Tibial nerve (tissue), 4 donors: ENCODE data around the gene TP63. TPM values are rescaled to one million over a fixed set of nuclear protein-coding genes. Genes with fewer than 3 reads are reported as not detected.

Experiments
- DNase-seq, 2 donors: peaks; one replicate each; pipeline ENCODE4 v3.0.0-alpha.2; 2019; ENCODE audit warnings: low spot score in 2 of 2
- H3K27ac ChIP-seq, 4 donors: fragments of 200-600 bp; sonication (generic) in 3 of 4; one replicate each; pipeline ENCODE4 v1.5.1; 2017 to 2019; ENCODE audit warnings: mild to moderate bottlenecking in 1 of 4
- H3K27me3 ChIP-seq, 2 donors: fragments of 200-600 bp; sonication (generic) in 1 of 2; one replicate each; pipeline versions ENCODE4 v1.5.1 to v1.6.0; 2017 to 2019
- H3K36me3 ChIP-seq, 3 donors: fragments of 200-600 bp; sonication (generic); one replicate each; pipeline ENCODE4 v1.5.1; 2018 to 2019
- H3K4me1 ChIP-seq, 4 donors: fragments of 200-600 bp; sonication (generic) in 3 of 4; one replicate each; pipeline ENCODE4 v1.5.1; 2017 to 2019
- H3K4me3 ChIP-seq, 4 donors: fragments of 200-600 bp; sonication (generic) in 3 of 4; one replicate each; pipeline ENCODE4 v1.5.1; 2017 to 2019; ENCODE audit warnings: mild to moderate bottlenecking in 1 of 4, moderate library complexity in 1 of 4
- H3K9me3 ChIP-seq, 4 donors: fragments of 200-600 bp; sonication (generic) in 3 of 4; one replicate each; pipeline ENCODE4 v1.5.1; 2017 to 2019
- CTCF ChIP-seq, 5 experiments: fragments of 200-600 bp in 3 of 5; fragments of 450-650 bp in 2 of 5; sonication (generic) in 3 of 5; IDR thresholded peaks; one replicate each; pipeline ENCODE4 v1.5.1; 2016 to 2019; ENCODE audit warnings: antibody characterized with exemption in 5 of 5, mild to moderate bottlenecking in 3 of 5, moderate library complexity in 2 of 5
- EP300 ChIP-seq, 2 donors: sonication (generic); formaldehyde crosslinking; IDR thresholded peaks; one replicate each; pipeline ENCODE4 v1.6.1; 2017; ENCODE audit warnings: antibody characterized with exemption in 2 of 2, mild to moderate bottlenecking in 1 of 2
- POLR2A ChIP-seq, 2 donors: fragments of 450-650 bp; IDR thresholded peaks; one replicate each; pipeline ENCODE4 v1.6.1; 2017; ENCODE audit warnings: antibody characterized with exemption in 2 of 2, mild to moderate bottlenecking in 2 of 2, moderate library complexity in 2 of 2
- WGBS, 2 donors: methylation state at CpG; one replicate each; pipeline ENCODE4 v1.1.5; 2018; 5-methylcytosine and 5-hydroxymethylcytosine counted together
- total RNA-seq, 4 donors: library from RNA; depleted of rRNA; stranded (reverse); fragments of >200 nt; gene quantifications; one replicate each; pipeline ENCODE4 v1.1.0, GENCODE V29; 2016

The TP63 gene
- total RNA-seq, 4 donors from 2014 or later: 1.7 to 7.5 (median 4.2) TPM; not detected in 1

DNA sequence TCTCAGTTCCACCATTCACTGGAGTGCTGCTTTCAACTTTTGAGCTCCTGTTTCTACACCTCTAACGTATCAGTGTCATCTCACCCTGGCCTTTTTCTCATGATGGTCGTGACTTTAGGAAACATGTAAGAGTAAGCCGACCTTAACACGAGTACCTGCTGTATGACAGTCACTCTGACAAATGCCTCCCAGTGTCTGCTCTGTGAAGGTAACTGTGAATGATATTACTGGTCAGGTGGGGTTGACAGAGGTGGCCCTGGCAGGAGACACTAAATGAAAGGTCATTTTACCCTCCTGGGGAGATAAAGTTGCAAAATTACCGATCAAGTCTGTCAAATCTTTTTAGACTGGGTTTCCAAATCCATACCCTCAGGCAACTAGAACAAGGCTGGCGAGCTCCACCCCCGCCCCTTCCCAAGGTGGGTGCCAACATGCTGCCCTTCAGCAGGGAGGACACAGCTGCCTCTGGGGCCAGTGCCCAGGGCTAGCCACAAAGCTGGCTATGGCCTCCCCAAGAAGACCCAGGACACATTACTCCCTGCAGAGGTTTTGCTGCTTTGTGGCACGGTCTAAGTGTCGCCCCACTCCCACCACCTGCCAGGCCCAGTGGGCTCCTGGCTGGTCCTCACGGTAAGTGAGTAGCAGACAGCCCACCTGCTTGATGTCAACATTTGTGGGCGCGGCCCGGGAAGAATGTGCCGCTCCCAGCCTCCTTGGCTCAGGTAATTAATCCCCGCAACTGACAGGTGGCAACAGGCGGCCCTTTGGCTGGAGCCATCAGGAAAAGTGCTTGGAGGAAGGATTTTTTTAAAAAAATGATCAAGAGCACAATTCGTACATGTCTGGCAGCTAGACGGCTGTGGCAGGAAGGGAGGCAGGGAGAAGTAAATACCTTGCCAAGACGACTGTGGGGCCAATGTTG is 211.8 kb downstream of the TP63 start:
- no peak overlapping the region for H3K4me3 ChIP-seq
- H3K27ac ChIP-seq: no peak overlapping the region
- H3K9me3 ChIP-seq: no peaks in the 10 kb centered on the region
- TF ChIP-seq POLR2A (IDR thresholded peaks at IDR 0.05): no peak
- no peak for TF ChIP-seq CTCF (IDR thresholded peaks at IDR 0.05)
- no peak for TF ChIP-seq EP300 (IDR thresholded peaks at IDR 0.05)
- 92 to 93% methylated on average over 18 of the region's 19 CpGs for WGBS, 2 donors
- no peak for DNase-seq
- no peaks in the 10 kb centered on the region for H3K36me3 ChIP-seq
- H3K27me3 ChIP-seq: no peaks in the 10 kb centered on the region
- no peaks in the 10 kb centered on the region for H3K4me1 ChIP-seq

GRCh38 chr3:189845069-189845468 is 213.9 kb downstream of the TP63 start:
- Histone ChIP-seq H3K9me3 (no peaks in the 10 kb centered on the region), H3K4me3 (no peak overlapping the region), H3K36me3 (no peaks in the 10 kb centered on the region), H3K27ac (no peak overlapping the region), H3K4me1 (no peaks in the 10 kb centered on the region), H3K27me3 (no peaks in the 10 kb centered on the region)
- no peak for DNase-seq
- TF ChIP-seq POLR2A (IDR thresholded peaks at IDR 0.05) (no peak), CTCF (IDR thresholded peaks at IDR 0.05) (no peak), EP300 (IDR thresholded peaks at IDR 0.05) (no peak)
- WGBS, 2 donors: 79 to 87% methylated on average over 3 of the region's 3 CpGs

DNA sequence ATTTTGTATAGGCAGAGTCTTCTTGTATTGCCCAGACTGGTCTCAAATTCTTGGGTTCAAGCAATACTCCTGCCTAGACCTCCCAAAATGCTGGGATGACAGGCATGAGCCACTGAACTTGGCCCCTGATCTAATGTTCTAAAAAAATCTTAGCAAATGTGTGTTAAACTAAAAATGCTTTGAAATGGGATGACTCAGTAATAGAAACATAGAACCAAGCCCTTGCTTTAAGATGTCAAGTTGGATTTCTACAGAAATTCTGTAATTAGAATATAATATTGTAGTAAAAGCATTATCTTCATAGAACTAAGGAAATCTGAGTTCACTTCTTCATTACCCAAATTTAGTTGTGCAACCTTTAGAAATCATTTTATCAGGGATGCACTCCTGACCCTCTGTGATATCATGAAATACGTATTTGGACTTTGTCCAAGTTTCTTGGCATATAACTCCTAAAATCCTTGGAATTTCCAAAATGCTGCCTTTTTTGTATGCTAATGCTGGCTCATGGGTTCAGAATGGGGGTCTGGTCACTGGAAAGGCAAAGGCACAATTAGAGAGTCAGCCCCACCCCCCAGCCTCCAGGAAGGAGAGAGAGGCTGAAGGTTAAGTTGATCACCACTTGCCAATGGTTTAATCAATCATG is 217.3 kb downstream of the TP63 start:
- Histone ChIP-seq H3K27ac (no peak overlapping the region), H3K4me3 (no peak overlapping the region), H3K27me3 (no peaks in the 10 kb centered on the region), H3K9me3 (no peaks in the 10 kb centered on the region), H3K4me1 (no peaks in the 10 kb centered on the region), H3K36me3 (no peaks in the 10 kb centered on the region)
- TF ChIP-seq POLR2A (IDR thresholded peaks at IDR 0.05) (no peak), CTCF (IDR thresholded peaks at IDR 0.05) (no peak), EP300 (IDR thresholded peaks at IDR 0.05) (no peak)
- 31 to 55% methylated on average over 1 of the region's 1 CpG for WGBS, 2 donors
- DNase-seq: no peak

DNA sequence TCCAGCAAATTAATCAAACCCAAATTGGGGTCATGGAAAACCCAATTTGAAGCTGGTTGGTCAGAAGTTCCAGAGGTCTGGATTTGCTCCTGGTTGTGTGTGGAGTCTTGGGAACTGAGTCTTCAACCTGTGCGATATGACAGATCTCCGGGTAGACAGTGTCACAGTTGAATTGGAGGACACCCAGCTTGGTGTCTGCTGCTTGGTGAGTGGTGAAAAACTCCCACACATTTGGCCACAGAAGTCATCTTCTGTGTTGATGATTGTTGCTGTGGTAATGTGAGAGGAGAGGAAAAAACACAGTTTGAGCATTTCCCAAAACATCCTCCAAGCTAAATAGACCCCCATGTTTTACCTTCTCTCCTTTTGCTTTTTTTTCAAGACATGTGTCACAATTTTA is 218.1 kb downstream of the TP63 start:
- Histone ChIP-seq H3K4me1 (no peaks in the 10 kb centered on the region), H3K27me3 (no peaks in the 10 kb centered on the region), H3K9me3 (no peaks in the 10 kb centered on the region), H3K36me3 (no peaks in the 10 kb centered on the region), H3K27ac (no peak overlapping the region), H3K4me3 (no peak overlapping the region)
- TF ChIP-seq CTCF (IDR thresholded peaks at IDR 0.05) (no peak), POLR2A (IDR thresholded peaks at IDR 0.05) (no peak), EP300 (IDR thresholded peaks at IDR 0.05) (no peak)
- 90 to 95% methylated on average over 2 of the region's 2 CpGs for WGBS, 2 donors
- no peak for DNase-seq

DNA sequence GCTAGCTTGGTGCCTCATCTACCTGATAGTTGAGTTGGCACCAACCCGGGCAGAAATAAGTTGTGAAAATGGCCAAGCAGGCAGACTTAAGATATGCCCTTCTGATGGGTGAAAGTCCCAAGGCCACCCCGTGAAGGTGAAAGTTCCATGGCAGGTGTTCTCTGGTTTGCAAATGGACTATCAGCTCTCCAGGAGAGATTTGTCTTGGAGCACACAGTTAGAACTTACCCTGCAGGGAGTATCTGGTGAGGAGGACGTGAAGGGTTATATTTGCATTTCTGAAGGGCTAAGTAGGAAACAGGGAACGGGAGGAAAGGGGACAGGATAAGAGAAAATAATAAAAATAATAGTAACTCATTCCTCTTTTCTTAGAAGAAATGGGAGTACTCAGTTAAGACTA is 220.5 kb downstream of the TP63 start:
- Histone ChIP-seq H3K4me1 (no peaks in the 10 kb centered on the region), H3K27ac (no peak overlapping the region), H3K36me3 (no peaks in the 10 kb centered on the region), H3K4me3 (no peak overlapping the region), H3K9me3 (no peaks in the 10 kb centered on the region), H3K27me3 (no peaks in the 10 kb centered on the region)
- TF ChIP-seq EP300 (IDR thresholded peaks at IDR 0.05) (no peak), POLR2A (IDR thresholded peaks at IDR 0.05) (no peak), CTCF (IDR thresholded peaks at IDR 0.05) (no peak)
- WGBS, 2 donors: 76 to 79% methylated on average over 4 of the region's 4 CpGs
- no peak for DNase-seq
